Ovary (tissue), 9 donors: Measurements from ENCODE around the gene FOXN4. TPM values are rescaled to one million over a fixed set of nuclear protein-coding genes. Genes with fewer than 3 reads are reported as not detected.

ENCODE experiments used
- DNase-seq, 5 donors: peaks; one replicate each; pipeline ENCODE4 v3.0.0-alpha.2; 2019 to 2020
- H3K27ac ChIP-seq, 2 donors: fragments of 200-600 bp; one replicate each; pipeline versions ENCODE4 v1.5.1 to v1.8.0; 2019 to 2022
- H3K27me3 ChIP-seq: fragments of 200-600 bp; one replicate; pipeline ENCODE4 v1.8.0; 2022
- H3K36me3 ChIP-seq: fragments of 200-600 bp; sonication (generic); one replicate; pipeline ENCODE4 v1.5.1; 2019
- H3K4me1 ChIP-seq: one replicate; pipeline ENCODE4 v1.8.1; 2013; ENCODE audit warnings: mild to moderate bottlenecking, moderate library complexity; ENCODE audit not compliant: insufficient read depth
- H3K4me3 ChIP-seq: fragments of 200-600 bp; sonication (generic); one replicate; pipeline ENCODE4 v1.5.1; 2017
- H3K9me3 ChIP-seq, 2 donors: fragments of 200-600 bp in 1 of 2; sonication (generic) in 1 of 2; one replicate each; pipeline versions ENCODE4 v1.5.1 to v1.8.1; 2013 to 2019; ENCODE audit warnings: mild to moderate bottlenecking in 1 of 2, moderate library complexity in 1 of 2
- EP300 ChIP-seq: sonication (generic); formaldehyde crosslinking; IDR thresholded peaks from one replicate; pipeline ENCODE4 v1.6.1; 2017; ENCODE audit warnings: antibody characterized with exemption
- POLR2A ChIP-seq: fragments of 450-650 bp; IDR thresholded peaks from one replicate; pipeline ENCODE4 v1.6.1; 2017; ENCODE audit warnings: antibody characterized with exemption, mild to moderate bottlenecking, moderate library complexity
- WGBS, 3 donors: extraction: QIAGEN DNeasy Blood & Tissue Kit in 1 of 3; methylation state at CpG; one replicate each; pipeline versions ENCODE4 v1.1.5 to v1.1.7; 2013 to 2017; 5-methylcytosine and 5-hydroxymethylcytosine counted together
- intact Hi-C, 4 donors: fragments of 100-400 bp; cut with DNase I; formaldehyde crosslinking; loops; one replicate each; pipeline versions ENCODE4 v1.11.0 to v1.15.1; 2022 to 2023
- polyA plus RNA-seq, 2 donors: library from polyadenylated mRNA; stranded (reverse); fragments of 200-250 nt in 1 of 2; fragments of 350-450 nt in 1 of 2; fragmentation: Illumina TruSeq in 1 of 2; extraction: RNeasy Lipid Tissue Mini Kit (QIAGEN cat#74804) in 1 of 2; gene quantifications; one replicate each; pipeline ENCODE4 v1.2.3, GENCODE V29; 2013 to 2014
- total RNA-seq, 7 donors: library from RNA; depleted of rRNA in 2 of 7; stranded (reverse); fragments of >200 nt in 2 of 7; fragmentation: NEBNext Ultra II Directional in 3 of 7; extraction: Animal tissue kit (Norgen Biotek cat#: 25700) in 3 of 7; gene quantifications; one replicate each; pipeline versions ENCODE4 v1.1.0 to v1.2.4, GENCODE V29; 2016 to 2023
- TF ChIP-seq, protein P1 (sequence below), 3 donors: fragments of 450-650 bp in 2 of 3; fragments of 200-600 bp in 1 of 3; IDR thresholded peaks; one replicate each; pipeline versions ENCODE4 v1.5.1 to v1.8.0; 2016 to 2022; ENCODE audit warnings: antibody characterized with exemption in 3 of 3, mild to moderate bottlenecking in 1 of 3
- donor health status: DM: no; HTN: no; CAD: no; lungs with moderate emphysema.
- donor health status: DM: no; HTN: no; CAD: no.
- donor health status: Bipolar disorder and iron deficiency.
- donor health status: DM: yes; HTN: yes; CAD: no.
- donor health status: DM: no; HTN: no; CAD: no.
- donor health status: DM: yes; HTN: yes; CAD: no.

Gene FOXN4
- total and polyA plus RNA-seq, 9 donors: 0.05 to 0.80 (median 0.20) TPM; not detected in 6

DNA sequence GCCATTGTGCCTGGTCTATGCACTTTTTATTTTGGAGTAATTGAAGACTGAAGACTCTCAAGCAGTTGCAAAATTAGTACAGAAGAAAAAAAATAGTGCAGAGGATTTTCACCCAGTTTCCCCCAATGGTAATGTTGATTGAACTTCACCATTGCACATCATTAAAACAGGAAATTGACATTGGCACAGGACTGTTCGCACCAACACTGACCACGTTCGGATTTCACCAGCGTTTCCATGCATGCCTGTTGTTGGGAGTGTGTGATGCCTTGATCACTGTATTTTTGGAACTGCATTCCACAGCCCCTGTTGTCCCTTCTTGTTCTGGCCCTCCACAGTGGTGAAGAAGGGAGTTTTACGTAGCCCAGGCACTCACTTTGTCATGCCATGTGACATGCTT is 67.1 kb downstream of the FOXN4 start:
- H3K27me3 ChIP-seq: no peaks in the 10 kb centered on the region
- no peak overlapping the region for H3K4me3 ChIP-seq
- WGBS, 3 donors: 85 to 91% (median 87%) methylated on average over 5 of the region's 5 CpGs
- TF ChIP-seq, protein P1, sequence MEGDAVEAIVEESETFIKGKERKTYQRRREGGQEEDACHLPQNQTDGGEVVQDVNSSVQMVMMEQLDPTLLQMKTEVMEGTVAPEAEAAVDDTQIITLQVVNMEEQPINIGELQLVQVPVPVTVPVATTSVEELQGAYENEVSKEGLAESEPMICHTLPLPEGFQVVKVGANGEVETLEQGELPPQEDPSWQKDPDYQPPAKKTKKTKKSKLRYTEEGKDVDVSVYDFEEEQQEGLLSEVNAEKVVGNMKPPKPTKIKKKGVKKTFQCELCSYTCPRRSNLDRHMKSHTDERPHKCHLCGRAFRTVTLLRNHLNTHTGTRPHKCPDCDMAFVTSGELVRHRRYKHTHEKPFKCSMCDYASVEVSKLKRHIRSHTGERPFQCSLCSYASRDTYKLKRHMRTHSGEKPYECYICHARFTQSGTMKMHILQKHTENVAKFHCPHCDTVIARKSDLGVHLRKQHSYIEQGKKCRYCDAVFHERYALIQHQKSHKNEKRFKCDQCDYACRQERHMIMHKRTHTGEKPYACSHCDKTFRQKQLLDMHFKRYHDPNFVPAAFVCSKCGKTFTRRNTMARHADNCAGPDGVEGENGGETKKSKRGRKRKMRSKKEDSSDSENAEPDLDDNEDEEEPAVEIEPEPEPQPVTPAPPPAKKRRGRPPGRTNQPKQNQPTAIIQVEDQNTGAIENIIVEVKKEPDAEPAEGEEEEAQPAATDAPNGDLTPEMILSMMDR (IDR thresholded peaks at IDR 0.05): no peak
- TF ChIP-seq POLR2A: no peak
- no peak for TF ChIP-seq EP300
- peak in 1 of 5 donors; percentile 4 for DNase-seq
- no peaks in the 10 kb centered on the region for H3K9me3 ChIP-seq
- intact Hi-C loops: no loop called here
- H3K27ac ChIP-seq: no peak overlapping the region
- H3K4me1 ChIP-seq: no peaks in the 10 kb centered on the region
- H3K36me3 ChIP-seq: no peaks in the 10 kb centered on the region

DNA sequence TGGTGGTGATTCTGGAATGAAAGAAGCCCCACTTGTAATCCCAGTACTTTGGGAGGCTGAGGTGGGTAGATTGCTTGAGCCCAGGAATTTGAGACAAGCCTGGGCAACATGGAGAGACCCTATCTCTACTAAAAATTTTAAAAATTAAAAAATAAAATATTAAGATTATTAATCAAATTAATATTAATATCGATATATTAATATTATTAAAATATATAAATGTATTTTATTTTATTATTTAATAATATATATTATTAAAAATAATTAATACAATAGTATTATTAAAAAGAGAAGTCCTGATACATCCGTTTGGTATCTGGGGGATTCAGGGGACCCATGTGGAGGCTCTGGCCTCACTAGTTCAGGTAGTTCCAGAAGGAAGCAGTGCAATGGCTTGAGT is 68.7 kb downstream of the FOXN4 start:
- intact Hi-C loops: no loop called here
- WGBS, 3 donors: 96 to 99% (median 98%) methylated on average over 2 of the region's 2 CpGs
- no peak overlapping the region for H3K4me3 ChIP-seq
- no peaks in the 10 kb centered on the region for H3K4me1 ChIP-seq
- no peak for DNase-seq
- no peak for TF ChIP-seq POLR2A
- no peak for TF ChIP-seq EP300
- TF ChIP-seq, protein P1 (IDR thresholded peaks at IDR 0.05): no peak
- H3K36me3 ChIP-seq: no peaks in the 10 kb centered on the region
- no peaks in the 10 kb centered on the region for H3K27me3 ChIP-seq
- no peaks in the 10 kb centered on the region for H3K9me3 ChIP-seq
- H3K27ac ChIP-seq: no peak overlapping the region

DNA sequence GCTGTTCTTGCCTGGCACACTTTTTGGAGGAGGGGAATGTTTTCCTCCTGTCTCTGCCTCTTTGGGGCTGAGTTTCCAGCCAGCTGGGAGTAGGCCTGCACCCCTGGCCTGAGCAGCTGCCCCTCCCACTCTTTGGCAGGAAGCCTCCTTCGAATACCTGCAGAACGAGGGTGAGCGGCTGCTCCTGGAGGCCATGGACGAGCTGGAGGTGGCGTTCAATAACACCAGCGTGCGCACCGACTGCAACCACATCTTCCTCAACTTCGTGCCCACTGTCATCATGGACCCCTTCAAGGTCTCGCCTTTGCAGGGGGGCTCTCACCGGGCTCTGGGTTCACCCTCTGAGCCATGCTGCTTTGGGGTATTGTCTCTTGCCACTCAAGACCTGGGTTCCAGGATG is 69.4 kb downstream of the FOXN4 start:
- WGBS, 3 donors: 82 to 85% (median 85%) methylated on average over 11 of the region's 11 CpGs
- no peaks in the 10 kb centered on the region for H3K36me3 ChIP-seq
- TF ChIP-seq, protein P1 (IDR thresholded peaks at IDR 0.05): no peak
- no peak for TF ChIP-seq POLR2A
- TF ChIP-seq EP300: no peak

DNA sequence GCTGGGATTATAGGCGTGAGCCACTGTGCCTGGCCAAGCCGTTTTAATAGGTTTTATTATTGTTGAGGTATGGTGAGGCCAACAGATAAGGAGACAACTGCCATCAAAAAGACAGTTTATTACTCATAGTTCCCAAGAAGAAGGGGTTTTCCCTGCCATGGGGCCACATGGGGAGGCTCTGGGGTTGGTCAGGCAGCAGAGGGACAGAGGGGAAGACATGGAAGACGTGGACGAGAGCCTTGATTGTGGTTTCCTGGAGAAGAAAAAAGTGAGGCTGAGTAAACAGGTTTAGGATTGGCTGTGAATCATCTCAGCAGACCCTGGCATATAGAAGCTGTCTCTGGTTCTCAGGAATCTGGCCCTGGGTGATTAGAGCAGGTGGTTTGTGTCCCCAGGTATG is 69.9 kb downstream of the FOXN4 start:
- intact Hi-C loops: no loop called here
- no peaks in the 10 kb centered on the region for H3K36me3 ChIP-seq

More for the DNA sequence above, 69.4 kb downstream of the FOXN4 start:
- H3K9me3 ChIP-seq: no peaks in the 10 kb centered on the region
- DNase-seq: peak in 1 of 5 donors; percentile 19
- no peaks in the 10 kb centered on the region for H3K27me3 ChIP-seq
- intact Hi-C loops: no loop called here
- H3K27ac ChIP-seq: no peak overlapping the region
- no peaks in the 10 kb centered on the region for H3K4me1 ChIP-seq
- no peak overlapping the region for H3K4me3 ChIP-seq

More for the DNA sequence above, 69.9 kb downstream of the FOXN4 start:
- TF ChIP-seq EP300 (no peak), POLR2A (no peak)
- TF ChIP-seq, protein P1 (IDR thresholded peaks at IDR 0.05): no peak
- H3K4me1 ChIP-seq: no peaks in the 10 kb centered on the region
- no peaks in the 10 kb centered on the region for H3K9me3 ChIP-seq
- no peak overlapping the region for H3K4me3 ChIP-seq
- WGBS, 3 donors: 91 to 95% (median 92%) methylated on average over 4 of the region's 4 CpGs
- no peak for DNase-seq
- H3K27ac ChIP-seq: no peak overlapping the region
- no peaks in the 10 kb centered on the region for H3K27me3 ChIP-seq
